Measurements from ENCODE around the gene ZNF518A. TPM values are rescaled to one million over a fixed set of nuclear protein-coding genes. Genes with fewer than 3 reads are reported as not detected.

Gene ZNF518A
- total RNA-seq, 1 donor: 20.8 TPM

DNA sequence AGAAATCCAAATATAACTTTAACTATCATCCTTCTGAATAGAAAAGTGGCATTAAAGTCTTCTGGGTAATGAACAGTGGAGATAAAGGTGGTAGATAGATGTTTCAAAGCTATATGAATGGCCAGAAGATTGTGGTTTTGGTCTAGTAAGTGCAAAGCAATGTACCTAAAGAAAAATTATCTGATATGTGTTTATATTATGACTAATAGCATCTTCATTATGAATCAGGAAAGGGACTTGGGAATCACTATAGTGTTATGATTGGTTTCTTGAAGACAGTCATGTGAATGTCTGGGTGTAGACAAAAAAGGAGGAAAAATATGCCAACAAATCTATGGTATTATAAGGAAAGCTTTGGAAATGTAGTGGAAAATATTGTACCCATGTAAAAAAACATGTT, 3.0 kb downstream of the ZNF518A start:
- DNase-seq (ENCODE audit: low read depth): peak; percentile 3
- TF ChIP-seq, protein P1, sequence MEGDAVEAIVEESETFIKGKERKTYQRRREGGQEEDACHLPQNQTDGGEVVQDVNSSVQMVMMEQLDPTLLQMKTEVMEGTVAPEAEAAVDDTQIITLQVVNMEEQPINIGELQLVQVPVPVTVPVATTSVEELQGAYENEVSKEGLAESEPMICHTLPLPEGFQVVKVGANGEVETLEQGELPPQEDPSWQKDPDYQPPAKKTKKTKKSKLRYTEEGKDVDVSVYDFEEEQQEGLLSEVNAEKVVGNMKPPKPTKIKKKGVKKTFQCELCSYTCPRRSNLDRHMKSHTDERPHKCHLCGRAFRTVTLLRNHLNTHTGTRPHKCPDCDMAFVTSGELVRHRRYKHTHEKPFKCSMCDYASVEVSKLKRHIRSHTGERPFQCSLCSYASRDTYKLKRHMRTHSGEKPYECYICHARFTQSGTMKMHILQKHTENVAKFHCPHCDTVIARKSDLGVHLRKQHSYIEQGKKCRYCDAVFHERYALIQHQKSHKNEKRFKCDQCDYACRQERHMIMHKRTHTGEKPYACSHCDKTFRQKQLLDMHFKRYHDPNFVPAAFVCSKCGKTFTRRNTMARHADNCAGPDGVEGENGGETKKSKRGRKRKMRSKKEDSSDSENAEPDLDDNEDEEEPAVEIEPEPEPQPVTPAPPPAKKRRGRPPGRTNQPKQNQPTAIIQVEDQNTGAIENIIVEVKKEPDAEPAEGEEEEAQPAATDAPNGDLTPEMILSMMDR (IDR thresholded peaks at IDR 0.05; ENCODE audit: insufficient read depth, low read length): no peak
- H3K4me3 ChIP-seq (ENCODE audit: low read depth, low read length): no peak overlapping the region

DNA sequence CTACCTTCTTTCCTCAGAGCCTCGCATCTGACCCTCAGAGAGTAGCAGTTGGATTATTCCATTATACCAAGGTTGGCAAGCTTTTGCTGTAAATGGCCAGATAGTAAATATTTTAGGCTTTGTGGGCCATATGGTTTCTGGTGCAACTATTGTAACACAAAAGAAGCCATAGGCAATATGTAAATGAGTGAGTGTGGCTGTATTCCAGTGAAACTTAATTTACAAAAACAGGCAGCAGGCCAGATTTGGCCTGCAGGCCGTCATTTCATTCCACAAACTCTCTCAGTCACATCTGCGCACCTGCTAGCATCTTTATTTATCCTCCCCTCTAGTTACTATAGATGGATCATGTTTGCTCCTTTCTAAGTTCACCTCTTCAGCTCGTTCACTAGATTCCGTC, 6.7 kb downstream of the ZNF518A start:
- TF ChIP-seq, protein P1 (IDR thresholded peaks at IDR 0.05; ENCODE audit: insufficient read depth, low read length): no peak
- no peak for DNase-seq (ENCODE audit: low read depth)
- no peak overlapping the region for H3K4me3 ChIP-seq (ENCODE audit: low read depth, low read length)

DNA sequence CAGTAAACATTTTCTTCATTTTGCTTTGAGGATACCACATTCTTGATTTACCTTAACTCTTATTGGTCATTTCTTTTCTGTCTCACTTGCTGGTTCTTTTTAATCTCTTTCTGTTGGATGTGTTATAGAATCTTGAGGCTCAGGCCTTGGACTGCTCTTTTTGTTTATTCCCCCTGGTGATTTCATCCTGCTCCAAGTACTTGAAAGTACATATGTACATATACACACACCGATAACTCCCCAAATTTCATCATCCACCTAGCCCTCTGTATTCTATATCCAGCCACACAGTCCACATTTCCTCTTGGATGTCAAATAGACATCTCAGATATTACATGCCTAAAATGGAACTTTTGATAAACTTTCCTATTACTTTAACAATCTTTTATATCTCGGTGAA, 7.5 kb downstream of the ZNF518A start:
- DNase-seq (ENCODE audit: low read depth): no peak
- no peak overlapping the region for H3K4me3 ChIP-seq (ENCODE audit: low read depth, low read length)
- TF ChIP-seq, protein P1 (IDR thresholded peaks at IDR 0.05; ENCODE audit: insufficient read depth, low read length): no peak

DNA sequence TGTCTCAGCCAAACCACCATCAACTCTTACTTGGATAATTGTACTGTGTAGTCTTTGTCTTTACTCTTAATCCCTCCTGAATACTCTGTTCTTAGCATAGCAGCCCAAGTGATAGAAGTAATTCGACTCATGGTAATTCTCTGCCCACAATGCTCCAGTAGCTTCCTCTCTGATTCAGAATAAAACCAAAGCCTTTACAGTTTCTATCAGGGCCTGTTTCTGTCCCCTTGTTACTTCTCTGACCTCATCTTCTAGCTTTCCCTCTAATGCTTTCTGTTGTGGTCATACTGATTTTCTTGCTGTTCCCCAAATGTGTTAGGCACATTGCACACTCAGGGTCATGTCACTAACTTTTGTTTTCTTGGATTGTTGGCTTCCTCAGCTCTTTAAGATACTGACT, 8.0 kb downstream of the ZNF518A start:
- H3K4me3 ChIP-seq (ENCODE audit: low read depth, low read length): no peak overlapping the region
- TF ChIP-seq, protein P1 (IDR thresholded peaks at IDR 0.05; ENCODE audit: insufficient read depth, low read length): no peak
- DNase-seq (ENCODE audit: low read depth): no peak

DNA sequence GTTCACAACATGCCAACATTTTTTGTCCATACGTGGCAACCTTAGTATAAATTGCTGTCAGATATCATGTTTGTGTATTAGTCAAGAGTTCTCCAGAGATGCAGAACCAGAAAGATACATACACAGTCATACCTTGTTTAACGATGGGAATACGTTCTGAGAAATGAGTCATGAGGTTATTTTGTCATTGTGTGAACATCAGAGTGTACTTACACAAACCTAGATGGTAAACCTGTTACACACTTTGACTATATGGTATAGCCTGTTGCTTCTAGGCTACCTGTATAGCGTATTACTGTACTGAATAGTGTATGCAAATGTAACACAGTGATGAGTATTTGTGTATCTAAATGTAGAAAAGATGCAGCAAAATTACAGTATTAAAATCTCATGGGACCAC, 22.3 kb downstream of the ZNF518A start:
- no peak for DNase-seq (ENCODE audit: low read depth)
- TF ChIP-seq, protein P1 (IDR thresholded peaks at IDR 0.05; ENCODE audit: insufficient read depth, low read length): no peak
- no peak overlapping the region for H3K4me3 ChIP-seq (ENCODE audit: low read depth, low read length)

DNA sequence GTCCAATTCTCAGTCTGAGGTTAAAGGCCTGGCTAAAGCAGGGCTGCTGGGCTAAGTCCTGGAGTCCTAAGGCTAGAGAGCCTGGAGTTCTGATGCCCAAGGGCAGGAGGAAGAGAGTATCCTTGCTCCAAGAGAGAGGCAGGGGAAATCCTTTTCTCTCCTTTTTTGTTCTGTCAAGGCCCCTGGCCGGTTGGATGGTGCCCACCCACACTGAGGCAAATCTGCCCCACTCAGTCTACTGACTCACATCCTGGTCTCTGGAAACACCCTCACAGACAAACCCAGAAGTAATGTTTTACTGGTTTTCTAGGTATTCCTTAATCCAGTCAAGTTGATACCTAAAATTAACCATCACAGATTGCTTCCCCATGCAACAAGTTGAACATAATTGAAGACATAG, 23.0 kb downstream of the ZNF518A start:
- no peak for DNase-seq (ENCODE audit: low read depth)
- TF ChIP-seq, protein P1 (IDR thresholded peaks at IDR 0.05; ENCODE audit: insufficient read depth, low read length): no peak
- no peak overlapping the region for H3K4me3 ChIP-seq (ENCODE audit: low read depth, low read length)

DNA sequence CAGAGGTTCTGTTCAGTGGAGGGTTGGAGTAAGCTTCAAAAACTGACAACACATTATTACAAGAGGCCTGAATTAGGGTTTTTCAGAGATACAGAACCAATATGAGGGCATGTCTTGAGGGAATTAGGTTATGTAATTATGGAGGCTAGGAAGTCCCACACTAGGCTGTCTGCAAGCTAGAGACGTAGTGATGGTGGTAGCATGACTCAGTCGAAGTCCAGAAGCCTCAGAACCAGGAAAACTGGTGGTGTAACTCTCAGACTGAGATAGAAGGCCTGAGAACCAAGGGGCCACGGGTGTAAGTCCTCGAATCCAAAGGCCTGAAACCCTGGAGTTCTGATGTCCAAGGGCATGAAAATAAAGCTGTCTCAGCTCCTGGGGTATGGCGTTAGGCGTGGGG, 35.6 kb downstream of the ZNF518A start:
- no peak overlapping the region for H3K4me3 ChIP-seq (ENCODE audit: low read depth, low read length)
- DNase-seq (ENCODE audit: low read depth): no peak
- TF ChIP-seq, protein P1 (IDR thresholded peaks at IDR 0.05; ENCODE audit: insufficient read depth, low read length): no peak
